IPS-20b (cell line): ENCODE results near the gene CD74.

ENCODE experiments used
- H3K27ac ChIP-seq: one replicate; pipeline ENCODE4 v1.5.1; 2013; ENCODE audit warnings: low read length
- H3K27me3 ChIP-seq: 2 replicates; pipeline ENCODE4 v1.6.1; 2013; ENCODE audit warnings: mild to moderate bottlenecking, low read length, inconsistent platforms; ENCODE audit not compliant: insufficient read depth
- H3K36me3 ChIP-seq: 2 replicates; pipeline ENCODE4 v1.6.1; 2013; ENCODE audit warnings: low read depth, mild to moderate bottlenecking, inconsistent platforms, low read length, moderate library complexity; ENCODE audit not compliant: insufficient read depth
- H3K4me1 ChIP-seq: 2 replicates; pipeline ENCODE4 v1.6.1; 2013; ENCODE audit warnings: mild to moderate bottlenecking, control low read depth, inconsistent platforms, low read length, moderate library complexity; ENCODE audit not compliant: insufficient read depth
- H3K4me3 ChIP-seq: 2 replicates; pipeline ENCODE4 v1.5.1; 2013; ENCODE audit warnings: mild to moderate bottlenecking, low read length, inconsistent platforms
- H3K9ac ChIP-seq: 2 replicates; pipeline ENCODE4 v1.6.1; 2013; ENCODE audit warnings: low read depth, mild to moderate bottlenecking, inconsistent platforms, low read length, moderate library complexity
- H3K9me3 ChIP-seq: 2 replicates; pipeline ENCODE4 v1.6.1; 2013; ENCODE audit warnings: mild to moderate bottlenecking, low read depth, low read length, inconsistent platforms; ENCODE audit not compliant: insufficient read depth

Gene CD74

GRCh38 chr5:150399524-150400211 is 13.0 kb downstream of the CD74 start:
- Histone ChIP-seq H3K4me3 (no peak overlapping the region), H3K27me3 (no peaks in the 10 kb centered on the region), H3K9ac (no peak overlapping the region), H3K9me3 (no peaks in the 10 kb centered on the region), H3K4me1 (no peaks in the 10 kb centered on the region), H3K36me3 (peaks cover 81% of the 10 kb centered on the region), H3K27ac (no peak overlapping the region)

DNA sequence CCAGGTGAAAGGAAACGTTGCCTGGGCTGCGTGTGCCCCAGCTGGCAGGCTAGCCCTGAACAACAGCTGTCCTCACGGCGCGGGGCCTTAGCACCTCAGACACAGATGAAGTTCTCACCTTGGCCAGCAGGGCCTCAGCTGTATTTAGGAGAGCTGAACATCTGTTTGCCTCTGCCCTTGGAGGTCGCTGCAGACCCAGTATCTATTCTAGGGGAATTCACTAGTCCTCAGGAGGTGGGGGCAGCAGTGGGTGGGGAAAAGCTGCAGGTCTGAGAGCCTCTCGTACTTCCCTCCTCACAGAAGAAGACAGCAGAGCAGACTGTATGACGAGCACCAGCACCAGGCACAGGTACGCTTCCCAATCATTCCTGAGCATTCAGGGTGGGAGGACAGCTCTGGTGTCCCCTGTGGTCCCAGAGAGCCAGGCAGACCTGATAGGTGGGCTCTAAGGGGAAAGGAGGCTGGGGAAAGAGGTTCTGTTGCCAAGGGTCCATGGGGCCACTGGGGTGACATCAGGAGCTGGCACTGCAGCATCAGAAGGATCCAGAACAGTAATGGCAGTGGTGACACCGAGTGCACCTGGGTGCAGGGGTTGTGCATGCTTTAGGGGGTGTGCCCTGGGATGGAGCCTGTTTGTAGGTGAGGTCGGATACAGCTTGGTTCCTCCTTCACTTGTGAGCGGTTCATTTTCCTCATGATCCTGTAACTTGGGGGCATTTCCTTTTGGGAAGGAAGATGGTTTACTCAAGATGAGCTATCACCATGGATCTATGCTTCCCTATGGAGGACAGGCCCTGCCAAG is 13.8 kb downstream of the CD74 start:
- H3K4me3 ChIP-seq = no peak overlapping the region
- no peaks in the 10 kb centered on the region for H3K4me1 ChIP-seq
- H3K9ac ChIP-seq = no peak overlapping the region
- no peaks in the 10 kb centered on the region for H3K9me3 ChIP-seq
- no peaks in the 10 kb centered on the region for H3K27me3 ChIP-seq
- H3K36me3 ChIP-seq = peaks cover 88% of the 10 kb centered on the region
- no peak overlapping the region for H3K27ac ChIP-seq

GRCh38 chr5:150397782-150398721 is 14.7 kb downstream of the CD74 start:
- Histone ChIP-seq H3K27ac (no peak overlapping the region), H3K9ac (no peak overlapping the region), H3K9me3 (no peaks in the 10 kb centered on the region), H3K4me1 (no peaks in the 10 kb centered on the region), H3K4me3 (no peak overlapping the region), H3K36me3 (peaks cover 94% of the 10 kb centered on the region), H3K27me3 (no peaks in the 10 kb centered on the region)

GRCh38 chr5:150397146-150397781 is 15.4 kb downstream of the CD74 start:
- Histone ChIP-seq H3K4me3 (no peak overlapping the region), H3K36me3 (peaks cover 94% of the 10 kb centered on the region), H3K27ac (no peak overlapping the region), H3K9me3 (no peaks in the 10 kb centered on the region), H3K27me3 (no peaks in the 10 kb centered on the region), H3K9ac (no peak overlapping the region), H3K4me1 (no peaks in the 10 kb centered on the region)

GRCh38 chr5:150396267-150396666 is 16.4 kb downstream of the CD74 start:
- Histone ChIP-seq H3K4me1 (no peaks in the 10 kb centered on the region), H3K27me3 (no peaks in the 10 kb centered on the region), H3K9me3 (no peaks in the 10 kb centered on the region), H3K9ac (no peak overlapping the region), H3K4me3 (no peak overlapping the region), H3K27ac (no peak overlapping the region), H3K36me3 (peaks cover 99% of the 10 kb centered on the region)

GRCh38 chr5:150395688-150395975 is 17.1 kb downstream of the CD74 start:
- H3K9ac ChIP-seq = no peak overlapping the region
- no peak overlapping the region for H3K27ac ChIP-seq
- H3K27me3 ChIP-seq = no peaks in the 10 kb centered on the region
- peaks cover 99% of the 10 kb centered on the region for H3K36me3 ChIP-seq
- no peak overlapping the region for H3K4me3 ChIP-seq
- no peaks in the 10 kb centered on the region for H3K9me3 ChIP-seq
- no peaks in the 10 kb centered on the region for H3K4me1 ChIP-seq

DNA sequence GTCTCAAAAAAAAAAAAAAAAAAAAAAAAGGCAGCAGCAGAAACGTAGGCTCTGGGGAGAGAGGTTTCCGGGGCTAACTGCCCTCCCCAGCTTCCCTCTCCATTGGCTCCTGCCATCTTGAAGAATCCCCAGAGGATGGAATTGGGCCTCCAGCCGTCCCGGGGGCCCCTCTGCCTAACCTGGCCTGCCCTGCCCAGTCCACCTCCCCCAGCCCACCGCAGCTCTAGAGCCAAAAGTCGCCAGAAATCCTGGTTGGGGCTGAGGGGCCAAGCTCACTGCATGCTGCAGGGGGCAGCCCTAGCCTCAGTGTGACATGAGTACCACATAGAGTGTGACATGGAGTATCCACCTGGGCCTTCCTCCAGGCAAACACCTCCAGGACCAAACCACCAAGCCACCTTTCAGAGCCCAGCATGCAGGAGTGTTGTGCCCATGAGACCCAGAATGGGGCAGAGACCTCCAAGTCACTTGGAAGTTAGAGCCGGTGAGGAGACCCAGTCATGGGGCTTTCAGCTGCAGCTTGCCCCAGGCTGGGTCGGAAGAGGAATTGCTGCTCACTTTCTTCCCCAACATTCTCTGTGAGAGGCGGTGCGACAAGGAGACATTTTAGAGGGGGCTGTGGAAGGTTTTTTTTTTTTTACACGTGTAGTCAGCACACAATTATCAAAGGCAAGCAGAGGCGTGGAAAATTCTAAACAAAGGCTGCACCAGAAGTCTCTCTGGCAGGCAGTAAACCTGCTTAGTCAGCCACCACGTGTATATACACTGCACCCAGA is 17.6 kb downstream of the CD74 start:
- Histone ChIP-seq H3K9me3 (no peaks in the 10 kb centered on the region), H3K27me3 (no peaks in the 10 kb centered on the region), H3K36me3 (peaks cover 99% of the 10 kb centered on the region), H3K4me1 (no peaks in the 10 kb centered on the region), H3K9ac (no peak overlapping the region), H3K27ac (no peak overlapping the region), H3K4me3 (no peak overlapping the region)

DNA sequence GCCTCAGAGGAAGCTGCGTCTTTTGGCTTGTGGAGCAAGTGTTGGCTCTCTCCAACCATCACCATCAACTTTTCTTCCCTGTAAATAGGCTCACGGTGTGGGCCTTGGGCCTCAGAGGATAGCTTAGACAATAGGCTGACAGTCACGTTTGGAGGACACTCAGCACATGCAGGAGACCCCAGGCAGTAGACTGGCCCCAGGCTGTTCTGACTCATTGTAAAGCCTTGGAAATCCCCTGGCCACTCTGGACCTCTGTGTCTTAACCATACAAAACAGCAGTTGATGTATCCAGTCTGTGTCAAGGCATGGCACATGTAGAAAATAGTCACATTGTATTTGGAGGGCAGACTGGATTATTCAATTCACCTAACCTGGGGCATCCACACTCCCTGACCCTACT is 18.6 kb downstream of the CD74 start:
- Histone ChIP-seq H3K9me3 (no peaks in the 10 kb centered on the region), H3K36me3 (peaks cover 99% of the 10 kb centered on the region), H3K4me3 (no peak overlapping the region), H3K9ac (no peak overlapping the region), H3K27me3 (no peaks in the 10 kb centered on the region), H3K27ac (no peak overlapping the region), H3K4me1 (no peaks in the 10 kb centered on the region)

DNA sequence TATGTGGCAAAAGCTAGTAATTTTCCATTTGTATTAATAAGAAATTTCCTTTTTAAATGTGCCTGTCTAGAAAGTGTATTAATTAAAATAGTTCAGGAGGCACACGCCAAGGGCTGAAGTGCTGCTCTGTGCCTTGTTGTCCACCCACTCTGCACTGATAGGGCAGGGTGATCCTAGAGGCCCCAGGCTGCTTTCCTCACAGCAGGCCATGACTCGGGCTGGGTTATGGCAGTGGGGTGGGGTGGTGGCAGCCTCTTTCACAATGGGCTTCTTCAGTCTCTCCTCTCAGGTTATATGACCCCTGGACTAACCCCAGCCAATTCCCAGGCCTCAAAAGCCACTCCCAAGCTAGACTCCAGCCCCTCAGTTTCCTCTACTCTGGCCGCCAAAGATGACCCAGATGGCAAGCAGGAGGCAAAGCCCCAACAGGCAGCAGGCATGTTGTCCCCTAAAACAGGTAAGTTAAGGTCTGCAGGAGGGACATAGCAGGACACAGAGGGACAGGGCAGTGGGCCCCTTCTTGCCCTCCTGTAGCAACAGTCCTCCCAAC is 19.5 kb downstream of the CD74 start:
- H3K9me3 ChIP-seq = no peaks in the 10 kb centered on the region

GRCh38 chr5:150392680-150393079 is 20.0 kb downstream of the CD74 start:
- Histone ChIP-seq H3K9ac (no peak overlapping the region), H3K9me3 (no peaks in the 10 kb centered on the region), H3K27me3 (no peaks in the 10 kb centered on the region), H3K36me3 (peaks cover 99% of the 10 kb centered on the region), H3K4me3 (no peak overlapping the region), H3K27ac (no peak overlapping the region), H3K4me1 (no peaks in the 10 kb centered on the region)

More for the DNA sequence above, 19.5 kb downstream of the CD74 start:
- Histone ChIP-seq H3K36me3 (peaks cover 99% of the 10 kb centered on the region), H3K4me3 (no peak overlapping the region), H3K27ac (no peak overlapping the region), H3K9ac (no peak overlapping the region), H3K4me1 (no peaks in the 10 kb centered on the region), H3K27me3 (no peaks in the 10 kb centered on the region)
